Stomach (tissue), 4 donors: Measurements from ENCODE around the gene GPR180.

Source experiments
- CTCF ChIP-seq, 7 experiments: fragments of 450-650 bp in 4 of 7; fragments of 200-600 bp in 3 of 7; sonication (generic) in 3 of 7; IDR thresholded peaks; one replicate each; pipeline ENCODE4 v1.5.1; 2016 to 2019; ENCODE audit warnings: antibody characterized with exemption in 7 of 7, control low read depth in 2 of 7, mild to moderate bottlenecking in 1 of 7
- EP300 ChIP-seq: sonication (generic); formaldehyde crosslinking; IDR thresholded peaks from one replicate; pipeline ENCODE4 v1.6.1; 2017; ENCODE audit warnings: antibody characterized with exemption
- POLR2A ChIP-seq, 4 donors: fragments of 450-650 bp; IDR thresholded peaks; one replicate each; pipeline ENCODE4 v1.6.1; 2016; ENCODE audit warnings: antibody characterized with exemption in 4 of 4, control low read depth in 2 of 4, mild to moderate bottlenecking in 1 of 4, moderate library complexity in 1 of 4
- POLR2AphosphoS5 ChIP-seq, 3 donors: sonication (generic); formaldehyde crosslinking; IDR thresholded peaks; one replicate each; pipeline ENCODE4 v1.6.1; 2016; ENCODE audit warnings: antibody characterized with exemption in 3 of 3

- TF ChIP-seq EP300 (no peak), POLR2AphosphoS5 (IDR thresholded peaks at IDR 0.05) (no peak), CTCF (IDR thresholded peaks at IDR 0.05) (no peak), POLR2A (IDR thresholded peaks at IDR 0.05) (no peak)
Observed at GRCh38 chr13:94607939-94608338, 6.3 kb downstream of the GPR180 start.
